Hippocampal formation (tissue), 2 donors: Measurements from ENCODE around the gene F12.

Source experiments
- DNase-seq, 2 donors: peaks; one replicate each; lab custom pipeline; 2025; lab: John Stamatoyannopoulos, UW

F12 gene

GRCh38 chr5:177412603-177413233, 3.4 kb upstream of the F12 start:
- DNase-seq = no peak

GRCh38 chr5:177410575-177410974, 1.2 kb upstream of the F12 start:
- DNase-seq = no peak

GRCh38 chr5:177405805-177406204, 3.6 kb downstream of the F12 start:
- DNase-seq = no peak

- no peak for DNase-seq
Measured at GRCh38 chr5:177405312-177405711, 4.1 kb downstream of the F12 start.

- DNase-seq = no peak
Measured at GRCh38 chr5:177404641-177405179, 4.7 kb downstream of the F12 start.

GRCh38 chr5:177403792-177404640, 5.3 kb downstream of the F12 start:
- DNase-seq = peak; percentile 45 to 50

- DNase-seq = no peak
Measured at GRCh38 chr5:177403102-177403791, 6.1 kb downstream of the F12 start.

- no peak for DNase-seq
Measured at GRCh38 chr5:177402271-177403043, 6.9 kb downstream of the F12 start.

- DNase-seq = no peak
Measured at GRCh38 chr5:177399997-177400868, 9.1 kb downstream of the F12 start, which contains the start of gene PFN3. PFN3 (minus strand) TSS chr5:177400661; CDS start chr5:177400576, 85 bp downstream.

- no peak for DNase-seq
Measured at GRCh38 chr5:177397875-177398390, 11.4 kb downstream of the F12 start.

GRCh38 chr5:177396807-177397206, 12.6 kb downstream of the F12 start:
- DNase-seq = no peak

- no peak for DNase-seq
Measured at GRCh38 chr5:177396078-177396477, 13.3 kb downstream of the F12 start.

- no peak for DNase-seq
Measured at GRCh38 chr5:177393990-177394389, 15.4 kb downstream of the F12 start.

- DNase-seq = no peak
Measured at GRCh38 chr5:177393206-177393765, 16.1 kb downstream of the F12 start.

- no peak for DNase-seq
Measured at GRCh38 chr5:177392765-177393164, 16.6 kb downstream of the F12 start.

GRCh38 chr5:177390363-177391300, 18.7 kb downstream of the F12 start:
- peak; percentile 54 to 71 for DNase-seq

GRCh38 chr5:177389241-177390169, 19.9 kb downstream of the F12 start:
- DNase-seq = no peak
